GM18526 (cell line): ENCODE measurements around the gene PTPRT.

Experiments
- POLR2A ChIP-seq: IDR thresholded peaks from 3 replicates; pipeline ENCODE4 v1.6.1; 2011; ENCODE audit not compliant: insufficient read length; ENCODE audit errors: extremely low read depth

Gene PTPRT

DNA sequence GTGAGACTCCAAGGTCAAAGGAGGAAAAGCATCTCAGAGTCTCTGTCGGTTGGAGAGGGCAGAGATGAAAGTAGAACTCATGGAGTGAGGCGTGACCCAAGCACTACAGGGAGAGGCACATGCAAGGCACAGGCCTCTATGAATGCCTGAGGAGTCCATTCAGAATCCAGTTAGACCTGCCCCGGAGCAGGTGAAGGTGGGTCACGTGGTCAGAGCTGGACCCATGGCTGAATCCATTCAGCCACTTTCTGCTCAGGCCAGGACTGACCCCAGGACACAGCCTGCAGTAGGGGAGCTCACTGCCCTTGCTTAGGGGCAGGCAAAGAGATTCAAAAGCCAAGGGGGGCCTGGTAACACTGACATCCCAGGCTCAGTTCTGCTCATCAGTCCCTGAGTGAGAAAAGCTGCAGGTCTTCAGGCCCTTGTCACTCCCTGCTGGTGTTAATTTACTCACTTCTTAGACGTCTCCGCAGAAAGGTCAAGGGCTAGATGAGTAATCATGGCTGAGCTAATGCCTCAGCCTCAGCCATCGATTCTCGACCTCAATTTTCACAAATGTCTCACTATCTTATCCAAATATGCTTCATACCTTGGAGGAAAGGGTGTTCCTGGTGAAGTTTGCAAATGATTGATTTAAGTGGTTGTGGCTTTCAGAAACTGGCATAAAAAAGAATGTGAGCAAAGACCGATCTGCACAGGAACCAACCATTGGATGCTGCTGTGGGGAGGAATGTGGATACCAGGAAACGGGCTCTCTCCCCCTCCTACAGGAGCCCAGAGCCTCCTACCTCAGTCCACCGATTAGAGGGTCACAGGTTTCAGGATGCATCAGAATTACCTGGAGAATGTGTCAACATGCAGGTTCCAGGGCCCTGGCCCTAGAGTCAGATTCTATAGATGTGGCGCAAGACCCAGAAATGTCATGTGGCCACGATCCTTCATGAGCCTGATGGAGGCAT lies 584.4 kb downstream of the PTPRT start:
- no peak for TF ChIP-seq POLR2A

DNA sequence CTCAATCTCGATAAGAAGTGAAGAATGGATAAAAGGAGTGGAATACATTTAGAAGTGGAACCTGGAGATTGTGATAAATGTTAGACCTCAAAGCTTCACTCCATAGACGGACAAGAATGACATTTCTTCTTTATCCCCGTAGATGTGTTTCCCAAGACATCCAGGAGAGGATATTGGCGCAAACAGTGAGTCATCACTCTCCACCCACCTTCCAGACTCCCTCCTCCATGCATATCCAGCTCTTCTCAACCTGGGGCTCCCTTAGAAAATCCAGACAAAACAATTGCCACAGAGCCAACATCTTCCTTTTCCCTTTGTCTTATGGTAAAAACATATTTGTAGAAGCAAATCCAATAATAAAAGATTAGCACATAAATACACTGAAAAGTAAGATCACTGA lies 586.1 kb downstream of the PTPRT start:
- no peak for TF ChIP-seq POLR2A

DNA sequence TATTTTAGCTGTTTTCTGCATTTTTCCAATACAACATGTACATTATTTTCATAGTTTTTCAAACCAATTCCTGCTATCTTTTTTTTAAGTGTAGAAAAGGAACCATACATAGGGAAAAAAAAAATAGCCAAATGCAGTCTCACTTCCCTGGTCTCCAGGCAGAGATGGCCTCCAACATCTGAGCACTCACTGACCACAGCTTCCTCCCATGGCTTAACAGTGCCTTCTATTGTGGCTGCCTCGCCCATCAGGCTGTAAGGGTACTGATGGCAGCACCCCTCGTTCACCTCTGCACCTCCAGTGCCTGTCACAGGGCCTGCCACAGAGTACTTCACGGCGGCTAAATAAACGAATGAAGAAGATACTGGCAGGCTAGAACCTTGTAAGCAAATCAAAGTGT lies 591.1 kb downstream of the PTPRT start:
- TF ChIP-seq POLR2A, result no peak

DNA sequence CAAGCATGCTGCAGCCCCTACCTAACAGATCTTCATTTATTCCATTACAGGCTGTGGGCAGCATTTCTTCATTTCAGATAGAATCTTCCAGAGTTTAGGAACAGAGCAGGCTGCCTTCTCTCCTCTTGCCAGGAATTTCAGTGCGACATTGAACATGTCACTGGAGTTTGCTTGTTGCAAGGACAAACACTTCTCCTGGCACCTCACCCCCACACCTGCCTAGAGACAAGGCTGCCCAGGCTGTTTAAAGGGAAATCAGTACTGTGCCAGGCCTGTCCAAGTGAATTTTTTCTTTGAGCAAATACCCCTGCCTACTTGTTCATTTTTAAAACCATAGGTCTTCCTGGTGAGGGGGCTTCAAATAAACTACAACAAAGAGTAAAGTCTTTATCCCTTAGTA lies 594.1 kb downstream of the PTPRT start:
- no peak for TF ChIP-seq POLR2A

DNA sequence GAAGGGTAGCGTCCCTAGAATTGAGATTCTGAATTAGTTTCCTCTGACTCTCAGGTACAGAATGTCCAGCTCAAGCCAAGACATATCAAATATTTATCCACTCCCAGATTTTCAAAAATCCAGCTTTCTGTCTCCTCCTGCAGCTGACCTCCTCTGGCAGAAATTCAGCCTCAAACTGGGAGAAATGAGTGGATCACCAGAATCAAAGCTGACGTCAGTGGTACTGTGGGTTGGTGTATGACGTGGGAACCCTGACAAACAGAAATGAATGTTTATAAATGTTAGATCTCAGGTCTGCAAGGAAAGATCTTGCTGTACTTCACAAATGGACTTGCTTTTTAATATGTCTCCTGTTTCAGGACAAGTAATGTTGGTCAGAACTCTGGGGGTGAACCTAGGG lies 595.0 kb downstream of the PTPRT start:
- TF ChIP-seq POLR2A, result no peak

DNA sequence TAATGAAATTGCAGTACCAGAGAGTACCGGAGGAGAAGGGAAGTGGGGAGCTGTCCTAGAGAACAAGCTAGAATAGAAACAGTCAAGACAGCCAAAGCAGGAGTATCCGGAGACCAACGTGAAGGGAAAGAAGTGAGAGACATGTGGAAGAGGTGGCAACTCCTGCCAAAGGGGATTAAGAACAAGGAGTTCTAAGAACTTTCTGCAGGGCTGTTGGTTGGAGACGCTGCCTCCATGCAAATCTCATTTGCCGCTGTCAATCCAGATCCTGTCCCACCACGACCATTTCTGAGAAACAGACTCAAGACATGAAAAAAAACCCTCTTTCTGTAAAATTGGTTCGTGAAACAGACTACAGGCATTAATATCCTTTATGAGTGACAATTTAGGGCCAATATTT lies 595.7 kb downstream of the PTPRT start:
- no peak for TF ChIP-seq POLR2A

DNA sequence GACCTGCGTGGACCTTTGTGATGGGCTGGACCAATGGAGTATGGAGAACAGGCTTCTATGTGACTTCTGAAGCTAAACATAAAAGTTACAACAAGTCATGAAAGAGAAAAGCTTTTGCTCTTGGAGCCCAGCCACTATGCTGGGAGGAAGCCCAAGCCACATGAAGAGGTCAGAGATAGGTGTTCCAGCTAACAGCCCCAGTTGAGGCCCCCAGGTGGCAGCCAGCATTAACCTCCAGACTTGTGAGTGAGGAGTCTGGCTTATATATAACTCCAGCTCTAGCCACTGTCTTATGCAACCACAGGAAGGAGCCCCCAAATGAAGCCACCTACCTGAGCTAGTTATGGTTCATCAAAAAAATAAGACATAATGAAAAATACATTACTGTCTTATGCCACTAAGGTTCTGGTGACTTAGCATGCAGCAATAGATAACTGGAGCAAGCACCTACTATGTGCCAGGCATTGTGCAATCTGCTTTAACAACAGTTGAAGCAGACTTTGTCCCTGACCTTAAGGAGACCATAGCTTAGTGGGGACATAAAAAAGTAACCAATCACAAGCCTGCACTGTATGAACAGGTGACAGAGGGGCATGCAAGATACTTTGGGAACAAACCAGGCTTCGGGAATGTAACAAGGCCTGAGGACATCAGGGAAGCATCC lies 599.6 kb downstream of the PTPRT start:
- TF ChIP-seq POLR2A, result no peak

DNA sequence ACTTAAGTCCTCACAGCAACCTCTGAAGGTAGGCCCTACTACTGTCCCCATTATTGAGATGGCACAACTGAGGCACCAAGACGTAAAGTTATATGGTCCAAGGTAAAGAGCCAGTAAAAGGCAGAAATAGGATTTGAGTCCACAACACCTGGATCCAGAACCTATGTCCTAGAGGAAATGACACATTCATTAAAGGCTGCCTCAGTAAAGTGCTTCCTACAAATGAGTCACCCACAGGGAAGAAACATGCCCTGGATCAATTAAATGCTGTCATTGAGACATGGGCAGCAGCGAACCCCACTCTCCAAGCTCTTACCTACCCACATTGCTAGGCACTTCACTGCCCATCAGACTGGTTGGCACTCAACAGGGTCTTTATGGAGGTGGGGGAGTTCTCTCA lies 600.9 kb downstream of the PTPRT start:
- TF ChIP-seq POLR2A, result no peak

DNA sequence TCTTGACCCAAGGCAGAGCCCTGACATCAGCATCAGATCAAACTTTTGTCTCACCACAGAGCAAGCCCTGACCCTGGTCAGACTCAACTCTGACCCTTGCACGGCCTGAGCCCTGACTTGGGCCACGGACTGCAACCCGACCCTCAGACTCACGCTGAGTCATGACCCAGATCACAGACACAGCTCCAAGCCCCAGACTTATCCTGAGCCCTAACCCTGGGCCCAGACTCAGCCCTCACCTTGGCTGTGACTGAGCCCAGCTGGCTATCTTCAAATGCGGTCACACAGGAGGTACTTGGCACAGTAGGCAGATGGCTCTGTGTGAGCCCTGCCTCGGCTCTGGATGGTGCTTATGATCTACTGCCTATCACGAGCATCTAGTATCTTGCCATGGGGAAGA lies 602.3 kb downstream of the PTPRT start:
- TF ChIP-seq POLR2A, result no peak

DNA sequence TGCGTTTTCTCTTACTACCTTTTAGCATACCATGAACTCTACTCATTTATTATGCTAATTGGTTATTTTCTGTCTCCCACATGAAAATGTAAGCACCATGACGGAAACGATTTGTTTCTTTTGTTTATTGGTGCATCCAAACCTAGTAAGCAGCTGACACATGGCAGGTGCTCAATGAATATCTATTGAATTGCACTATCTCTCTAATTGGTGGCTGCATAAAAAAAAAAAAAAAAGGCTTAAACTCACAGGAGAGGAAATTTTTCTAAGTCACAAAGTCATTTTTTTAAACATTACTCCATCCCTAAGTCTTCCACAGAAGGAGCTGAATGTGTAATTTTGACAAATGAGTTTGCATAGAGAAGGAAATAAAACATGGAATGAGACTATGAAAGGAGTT lies 608.4 kb downstream of the PTPRT start:
- TF ChIP-seq POLR2A, result no peak

DNA sequence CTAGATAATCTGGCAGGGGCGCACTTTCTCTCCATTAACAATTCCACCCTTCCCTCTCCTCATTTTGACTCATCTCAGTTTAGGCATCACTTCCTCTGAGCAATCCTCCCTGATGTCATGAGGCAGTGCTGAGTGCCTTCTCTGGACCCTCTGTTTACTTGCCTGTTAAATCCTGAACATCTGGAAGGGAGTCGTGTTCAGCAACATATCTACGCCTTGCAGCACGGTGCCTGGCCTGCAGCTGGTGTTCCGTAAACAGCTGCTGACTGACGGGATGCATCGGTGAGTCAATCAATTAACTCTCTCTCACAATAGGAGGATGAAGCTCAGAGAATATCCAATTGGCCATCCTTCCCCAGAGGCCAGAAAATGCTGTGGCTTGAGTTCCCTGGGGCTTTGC lies 613.5 kb downstream of the PTPRT start:
- no peak for TF ChIP-seq POLR2A

DNA sequence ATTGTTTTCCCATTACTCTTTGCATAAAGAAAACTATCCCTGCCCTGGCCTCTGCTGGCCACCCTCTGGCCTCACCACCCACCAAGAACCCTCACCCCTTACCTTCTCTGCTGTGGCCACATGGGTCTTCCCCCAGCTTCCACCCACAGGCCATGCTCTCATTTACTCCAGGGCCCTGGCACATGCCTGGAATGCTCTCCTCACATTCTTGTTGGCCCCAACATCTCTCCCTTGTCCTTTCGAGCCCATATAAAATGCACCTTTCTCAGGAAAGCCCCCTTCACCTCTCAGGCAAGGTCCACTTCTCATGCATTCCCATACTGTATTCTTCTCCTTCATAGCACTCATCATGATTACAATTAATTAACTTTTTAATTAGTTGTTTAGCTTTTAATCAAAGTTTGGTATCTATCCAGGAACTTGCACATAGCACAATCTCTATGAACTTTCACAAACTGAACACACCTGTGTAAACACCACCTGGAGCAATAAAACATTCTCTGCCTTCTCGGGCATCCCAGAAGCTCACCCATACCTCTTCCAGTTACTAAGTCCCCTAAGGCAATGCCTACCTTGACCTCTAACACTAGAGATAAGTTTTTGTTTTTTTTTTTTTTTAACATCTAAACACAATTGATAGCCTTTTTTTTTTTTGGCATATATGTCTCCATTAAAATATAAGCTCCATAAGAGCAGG lies 617.2 kb downstream of the PTPRT start:
- TF ChIP-seq POLR2A, result no peak

DNA sequence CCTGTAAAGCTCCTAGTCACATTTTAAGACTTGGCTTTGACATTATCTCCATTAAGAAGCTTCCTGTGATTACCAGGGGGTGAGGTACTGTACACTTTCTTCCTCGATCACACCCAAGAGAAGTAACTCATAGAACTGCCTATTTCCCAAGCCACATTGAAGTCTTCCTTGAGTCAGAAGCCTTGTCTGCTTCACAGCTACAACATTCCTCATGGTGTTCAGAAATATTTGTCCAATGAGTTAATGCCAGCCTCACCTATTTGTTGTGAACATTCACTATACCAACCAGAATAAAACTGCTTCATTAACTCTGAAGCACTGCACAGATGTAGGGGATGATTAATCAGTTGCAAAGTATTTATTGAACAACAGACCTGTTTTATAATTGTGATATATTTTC lies 622.3 kb downstream of the PTPRT start:
- no peak for TF ChIP-seq POLR2A

DNA sequence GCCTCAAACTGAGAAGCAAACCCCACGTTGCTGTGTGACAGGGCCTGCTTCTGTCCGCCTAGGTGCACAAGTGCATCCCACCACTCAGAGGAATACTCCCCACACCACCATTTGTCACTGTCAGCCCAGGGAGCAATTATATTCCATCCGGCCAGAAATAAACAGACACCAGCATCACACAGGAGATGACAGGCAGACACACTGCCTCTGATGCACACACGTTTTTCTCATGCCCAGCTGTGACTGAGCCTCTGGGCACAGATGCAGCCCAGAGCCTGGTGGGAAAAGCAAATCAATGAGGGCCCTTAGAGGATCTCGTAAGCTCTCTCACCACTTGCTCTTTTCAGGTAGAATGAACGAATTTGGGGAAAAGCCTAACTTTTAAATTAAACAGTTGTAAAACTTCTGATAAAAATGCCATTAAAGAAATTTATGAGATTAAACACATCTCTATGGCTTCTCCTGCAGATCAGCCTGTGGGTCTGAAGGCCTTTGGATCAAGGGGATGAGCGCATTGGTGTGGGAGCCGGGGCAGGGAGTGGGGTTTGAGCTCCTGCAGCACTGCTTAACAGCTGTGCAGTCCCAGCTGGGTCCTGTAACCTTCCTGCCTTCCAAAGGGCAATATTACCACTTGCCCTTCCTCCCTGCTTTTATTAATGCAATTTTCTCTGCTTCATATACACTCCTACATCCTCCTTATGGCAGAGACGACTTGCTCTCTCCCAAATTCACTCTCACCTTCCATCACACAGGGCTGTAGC lies 624.3 kb downstream of the PTPRT start:
- no peak for TF ChIP-seq POLR2A

DNA sequence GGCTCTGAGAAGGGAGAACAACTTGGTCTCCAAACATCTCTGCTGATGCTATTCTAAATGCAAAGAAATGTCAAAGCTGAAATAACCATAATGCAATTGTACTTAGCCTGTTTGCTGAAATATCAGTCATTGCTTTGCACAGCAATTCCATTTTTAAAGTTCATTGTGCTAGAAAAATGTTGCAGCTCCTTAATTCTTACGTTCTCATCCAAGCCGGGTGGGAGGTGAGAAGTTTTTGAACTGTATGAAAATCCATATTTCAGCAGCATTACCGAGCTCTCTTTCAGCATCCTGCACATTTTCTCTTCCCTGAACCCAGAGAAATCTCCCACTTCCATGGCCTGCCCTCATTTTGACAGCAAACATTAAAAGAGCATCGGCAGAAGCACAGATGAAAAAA lies 630.0 kb downstream of the PTPRT start:
- no peak for TF ChIP-seq POLR2A
